ENCODE data around the gene ODF2. TPM values are rescaled to one million over a fixed set of nuclear protein-coding genes. Genes with fewer than 3 reads are reported as not detected.

Gene ODF2
- total and polyA plus RNA-seq, 2 donors (not counting 3 experiments of a cell fraction or from before 2014, with no cell fraction given) = 16.7 to 49.5 TPM

GRCh38 chr9:128503870-128504269 is 48.1 kb downstream of the ODF2 start:
- Histone ChIP-seq H3K4me1 (ENCODE audit: control insufficient read depth, extremely low read depth, insufficient read depth, low read length) (peaks cover 7% of the 10 kb centered on the region), H3K4me2 (ENCODE audit: insufficient read depth, low read length) (peak overlapping the region; percentile 71), H3K9ac (replicated peaks; ENCODE audit: extremely low read depth, insufficient read depth, low read length) (peak overlapping the region; percentile 53), H3K9me1 (replicated peaks; ENCODE audit: control insufficient read depth, extremely low read depth, insufficient read depth, low read length) (no peaks in the 10 kb centered on the region), H3K4me3 (replicated peaks in 1 of 3; ENCODE audit: insufficient read depth in 1 of 3, low read depth in 1 of 3, low read length in 3 of 3) (peak overlapping the region; percentile 18 to 80 (median 72)), H3K27me3 (ENCODE audit: control insufficient read depth in 2 of 2, insufficient read depth in 2 of 2, low read length in 2 of 2) (no peaks in the 10 kb centered on the region), H3K9me3 (replicated peaks; ENCODE audit: control insufficient read depth, insufficient read depth, low read length) (no peaks in the 10 kb centered on the region), H3K36me3 (ENCODE audit: control insufficient read depth in 2 of 2, extremely low read depth in 1 of 2, insufficient read depth in 2 of 2, low read length in 2 of 2) (peaks cover 0 to 2% of the 10 kb centered on the region in 2 experiments), H2AFZ (ENCODE audit: low read depth, low read length) (no peak overlapping the region), H3K79me2 (ENCODE audit: control insufficient read depth, insufficient read depth, low read length) (peaks cover 10% of the 10 kb centered on the region), H4K20me1 (replicated peaks; ENCODE audit: control insufficient read depth, extremely low read depth, insufficient read depth, low read length) (no peaks in the 10 kb centered on the region), H3K27ac (ENCODE audit: insufficient read depth, low read depth, low read length) (no peak overlapping the region)
- FAIRE-seq (no peak), DNase-seq (ENCODE audit: low read depth, low spot score) (no peak)
- intact Hi-C loops (cut with micrococcal nuclease) (loop anchor here (1.0 to 2.0 kb wide), 4 partner anchors 10 to 65 kb away; partner anchors contain the start of genes ODF2 and SPTAN1), dilution Hi-C loops (cut with MboI; ENCODE audit: extremely low pct_ligation_motif_present, low sequenced_read_pairs) (no loop called here)
- TF ChIP-seq POLR2AphosphoS5 (IDR thresholded peaks at IDR 0.05; ENCODE audit: insufficient read depth, low read depth, low read length) (no peak), JUN (IDR thresholded peaks at IDR 0.05; ENCODE audit: borderline replicate concordance, insufficient read depth, insufficient read length, low read depth) (no peak)
- TF ChIP-seq, protein P1, sequence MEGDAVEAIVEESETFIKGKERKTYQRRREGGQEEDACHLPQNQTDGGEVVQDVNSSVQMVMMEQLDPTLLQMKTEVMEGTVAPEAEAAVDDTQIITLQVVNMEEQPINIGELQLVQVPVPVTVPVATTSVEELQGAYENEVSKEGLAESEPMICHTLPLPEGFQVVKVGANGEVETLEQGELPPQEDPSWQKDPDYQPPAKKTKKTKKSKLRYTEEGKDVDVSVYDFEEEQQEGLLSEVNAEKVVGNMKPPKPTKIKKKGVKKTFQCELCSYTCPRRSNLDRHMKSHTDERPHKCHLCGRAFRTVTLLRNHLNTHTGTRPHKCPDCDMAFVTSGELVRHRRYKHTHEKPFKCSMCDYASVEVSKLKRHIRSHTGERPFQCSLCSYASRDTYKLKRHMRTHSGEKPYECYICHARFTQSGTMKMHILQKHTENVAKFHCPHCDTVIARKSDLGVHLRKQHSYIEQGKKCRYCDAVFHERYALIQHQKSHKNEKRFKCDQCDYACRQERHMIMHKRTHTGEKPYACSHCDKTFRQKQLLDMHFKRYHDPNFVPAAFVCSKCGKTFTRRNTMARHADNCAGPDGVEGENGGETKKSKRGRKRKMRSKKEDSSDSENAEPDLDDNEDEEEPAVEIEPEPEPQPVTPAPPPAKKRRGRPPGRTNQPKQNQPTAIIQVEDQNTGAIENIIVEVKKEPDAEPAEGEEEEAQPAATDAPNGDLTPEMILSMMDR (IDR thresholded peaks at IDR 0.05; ENCODE audit: extremely low read depth in 1 of 2, insufficient read depth in 1 of 2, low read depth in 1 of 2, low read length in 2 of 2) = no peak
- no TSS peak for BruUV-seq (replicated peaks)
- CTCF ChIA-PET = interaction anchor here (2.1 to 2.7 kb wide), 3 partner anchors 10 to 65 kb away, joined by 10 to 12 read pairs (median 12); partner anchors contain the start of gene SPTAN1
- POLR2A ChIA-PET = no interaction called here
